Endothelial cell of umbilical vein (primary cell): ENCODE results near the gene GNAS. TPM values are rescaled to one million over a fixed set of nuclear protein-coding genes. Genes with fewer than 3 reads are reported as not detected.

Experiments
- BruUV-seq: library from RNA; stranded (reverse); fragments of 400-500 nt; replicated peaks from 2 replicates; lab custom pipeline; 2021; lab: Mats Ljungman, UMichigan
- CTCF ChIA-PET: fragments of 300-600, 350-600 bp; sonication (Branson Sonifier 250); formaldehyde crosslinking; loops from one replicate; lab custom pipeline; 2021; ENCODE audit warnings: antibody characterized with exemption, inconsistent platforms; lab: Charles Lee
- POLR2A ChIA-PET: fragments of 300-600, 350-600 bp; sonication (Branson Sonifier 250); formaldehyde crosslinking; loops from one replicate; lab custom pipeline; 2021; ENCODE audit warnings: antibody characterized with exemption, inconsistent platforms; lab: Charles Lee
- DNase-seq: peaks from one replicate; pipeline ENCODE4 v3.0.0-alpha.2; 2011; ENCODE audit warnings: low read depth, low spot score
- FAIRE-seq: peaks from 2 replicates; lab custom pipeline; 2011; peaks lifted over from hg19 to GRCh38; lab: Jason Lieb, UNC
- H2AFZ ChIP-seq: 2 replicates; pipeline ENCODE4 v1.6.0; 2012; ENCODE audit warnings: low read depth, low read length, control low read depth, inconsistent platforms
- H3K27ac ChIP-seq: 2 replicates; pipeline ENCODE4 v1.5.1; 2011; ENCODE audit warnings: low read depth, mild to moderate bottlenecking, control low read depth, low read length, moderate library complexity; ENCODE audit not compliant: insufficient read depth
- H3K27me3 ChIP-seq, 2 experiments: 2 replicates each; pipeline versions ENCODE4 v1.6.0 to v1.6.1; 2011; ENCODE audit warnings: low read length in 2 of 2, mixed read lengths in 1 of 2; ENCODE audit not compliant: control insufficient read depth in 2 of 2, insufficient read depth in 2 of 2
- H3K36me3 ChIP-seq, 2 experiments: 2 replicates in 1 of 2; 3 replicates in 1 of 2; pipeline ENCODE4 v1.5.1; 2011; ENCODE audit warnings: low read length in 2 of 2, mild to moderate bottlenecking in 1 of 2, moderate library complexity in 1 of 2; ENCODE audit not compliant: control insufficient read depth in 2 of 2, insufficient read depth in 2 of 2; ENCODE audit errors: extremely low read depth in 1 of 2
- H3K4me1 ChIP-seq: 3 replicates; pipeline ENCODE4 v1.5.1; 2011; ENCODE audit warnings: mild to moderate bottlenecking, low read length; ENCODE audit not compliant: control insufficient read depth, insufficient read depth; ENCODE audit errors: extremely low read depth
- H3K4me2 ChIP-seq: 2 replicates; pipeline ENCODE4 v1.6.1; 2011; ENCODE audit warnings: low read length, control low read depth, mixed read lengths; ENCODE audit not compliant: insufficient read depth
- H3K4me3 ChIP-seq, 3 experiments: fragments of 200-600 bp in 1 of 3; sonication (generic), shearing (Covaris generic) in 1 of 3; replicated peaks in 1 of 3; 2 replicates each; pipeline ENCODE4 v1.5.1; 2011 to 2016; ENCODE audit warnings: control low read depth in 3 of 3, low read length in 3 of 3, mild to moderate bottlenecking in 2 of 3, inconsistent platforms in 1 of 3, low read depth in 1 of 3, moderate library complexity in 1 of 3; ENCODE audit not compliant: insufficient read depth in 1 of 3
- H3K79me2 ChIP-seq: 2 replicates; pipeline ENCODE4 v1.6.0; 2012; ENCODE audit warnings: low read length, inconsistent platforms; ENCODE audit not compliant: control insufficient read depth, insufficient read depth
- H3K9ac ChIP-seq: replicated peaks from 2 replicates; pipeline ENCODE3; 2011; ENCODE audit warnings: low read length, control low read depth; ENCODE audit not compliant: insufficient read depth; ENCODE audit errors: extremely low read depth
- H3K9me1 ChIP-seq: replicated peaks from 3 replicates; pipeline ENCODE4 v1.6.0; 2011; ENCODE audit warnings: mild to moderate bottlenecking, low read length; ENCODE audit not compliant: control insufficient read depth, insufficient read depth; ENCODE audit errors: extremely low read depth
- H3K9me3 ChIP-seq: replicated peaks from 2 replicates; pipeline ENCODE4 v1.5.1; 2012; ENCODE audit warnings: low read length, inconsistent platforms; ENCODE audit not compliant: control insufficient read depth, insufficient read depth
- H4K20me1 ChIP-seq: replicated peaks from 2 replicates; pipeline ENCODE3; 2011; ENCODE audit warnings: mild to moderate bottlenecking, low read length; ENCODE audit not compliant: control insufficient read depth, insufficient read depth; ENCODE audit errors: extremely low read depth
- EZH2 ChIP-seq: IDR thresholded peaks from 2 replicates; pipeline ENCODE4 v1.6.1; 2012; ENCODE audit warnings: borderline replicate concordance, low read depth, mild to moderate bottlenecking, moderate library complexity, low read length, inconsistent platforms; ENCODE audit not compliant: severe bottlenecking
- FOS ChIP-seq: IDR thresholded peaks from 2 replicates; pipeline ENCODE4 v1.6.1; 2011; ENCODE audit warnings: mild to moderate bottlenecking, low read length, moderate library complexity, borderline replicate concordance; ENCODE audit not compliant: insufficient read depth
- GATA2 ChIP-seq: IDR thresholded peaks from 2 replicates; pipeline ENCODE4 v1.7.0; 2011; ENCODE audit warnings: low read depth, mild to moderate bottlenecking, moderate library complexity, mixed read lengths, low read length; ENCODE audit not compliant: insufficient read length, insufficient read depth
- JUN ChIP-seq: IDR thresholded peaks from 2 replicates; pipeline ENCODE4 v1.6.1; 2011; ENCODE audit warnings: borderline replicate concordance, low read depth; ENCODE audit not compliant: insufficient read length, insufficient read depth
- MYC ChIP-seq: IDR thresholded peaks from one replicate; pipeline ENCODE4 v1.6.1; 2011; ENCODE audit warnings: mild to moderate bottlenecking, low read depth, low read length
- POLR2A ChIP-seq: IDR thresholded peaks from 2 replicates; pipeline ENCODE4 v1.6.1; 2012; ENCODE audit warnings: low read depth, mild to moderate bottlenecking, control low read depth, low read length
- POLR2AphosphoS5 ChIP-seq: IDR thresholded peaks from 2 replicates; pipeline ENCODE4 v1.6.1; 2012; ENCODE audit warnings: low read depth, mild to moderate bottlenecking, control low read depth, low read length, moderate library complexity; ENCODE audit not compliant: insufficient read depth
- dilution Hi-C: fragments of 300-500 bp; cut with MboI; formaldehyde crosslinking; loops from one replicate; pipeline ENCODE4 v1.15.0; 2019; ENCODE audit warnings: low sequenced_read_pairs; ENCODE audit not compliant: extremely low pct_ligation_motif_present
- intact Hi-C: fragments of 100-400 bp; cut with micrococcal nuclease; formaldehyde crosslinking; loops from one replicate; pipeline ENCODE4 v1.10.0; 2022
- polyA plus RNA-seq, 4 experiments: library from polyadenylated mRNA; depleted of rRNA in 3 of 4; stranded (reverse) in 3 of 4; unstranded in 1 of 4; fragments of >200 nt; gene quantifications; 2 replicates each; pipeline versions ENCODE4 v1.2.1 to v1.2.3, GENCODE V29; 2011 to 2012; ENCODE audit warnings: missing spikeins in 1 of 4
- total RNA-seq: library from RNA; stranded (reverse); gene quantifications from 2 replicates; pipeline ENCODE4 v1.2.3, GENCODE V29; 2021
- TF ChIP-seq, protein P1 (sequence below), 2 donors: IDR thresholded peaks; 1 replicate in 1 of 2; 2 replicates in 1 of 2; pipeline ENCODE4 v1.5.1; 2011; ENCODE audit warnings: low read length in 2 of 2, mild to moderate bottlenecking in 2 of 2, moderate library complexity in 2 of 2, control low read depth in 1 of 2, inconsistent platforms in 1 of 2, low read depth in 1 of 2; ENCODE audit not compliant: insufficient read depth in 1 of 2; ENCODE audit errors: extremely low read depth in 1 of 2
- TF ChIP-seq, protein P2 (sequence below): IDR thresholded peaks from 2 replicates; pipeline ENCODE4 v1.6.1; 2011; ENCODE audit not compliant: insufficient read depth, insufficient read length

The GNAS gene
- total and polyA plus RNA-seq, 2 donors (not counting 3 experiments of a cell fraction or from before 2014, with no cell fraction given) = 1,141 to 1,882 TPM

DNA sequence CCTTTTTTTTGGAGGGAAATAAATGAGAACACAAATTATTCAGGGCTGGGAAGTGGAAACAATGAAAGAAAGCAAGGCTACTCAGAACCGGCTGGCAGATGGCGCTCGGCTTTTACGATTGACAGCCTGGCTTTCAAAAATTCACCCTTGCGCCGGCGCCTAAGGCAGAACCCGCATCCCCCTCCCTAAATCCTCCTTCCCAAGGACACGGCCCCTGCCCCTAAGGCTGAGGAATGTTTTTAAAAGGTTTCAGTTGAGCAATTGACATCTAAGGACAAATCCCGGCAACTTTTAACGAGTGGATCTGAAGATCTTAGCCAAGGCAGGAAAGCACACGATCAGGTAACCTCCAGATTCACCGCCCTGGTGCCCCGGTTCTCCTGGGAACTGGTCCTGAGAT, 16.3 kb downstream of the GNAS start:
- H2AFZ ChIP-seq = no peak overlapping the region
- no peaks in the 10 kb centered on the region for H4K20me1 ChIP-seq
- no peak overlapping the region for H3K27ac ChIP-seq
- BruUV-seq = no TSS peak
- no peak for FAIRE-seq
- ChIA-PET POLR2A (no interaction called here), CTCF (interaction anchor here (0.7 to 6.8 kb wide), 7 partner anchors 8 to 627 kb away, joined by 3 to 92 read pairs (median 22); no protein-coding TSS in a partner anchor)
- no peak overlapping the region for H3K4me2 ChIP-seq
- no peaks in the 10 kb centered on the region for H3K79me2 ChIP-seq
- H3K4me1 ChIP-seq = peaks cover 12% of the 10 kb centered on the region
- no peak for DNase-seq
- H3K4me3 ChIP-seq = no peak overlapping the region
- no peaks in the 10 kb centered on the region for H3K9me1 ChIP-seq
- H3K9ac ChIP-seq = no peak overlapping the region
- peaks cover 12 to 16% of the 10 kb centered on the region in 2 experiments for H3K27me3 ChIP-seq
- intact Hi-C loops = no loop called here
- H3K36me3 ChIP-seq = no peaks in the 10 kb centered on the region
- H3K9me3 ChIP-seq = no peaks in the 10 kb centered on the region
- dilution Hi-C loops = no loop called here
- TF ChIP-seq GATA2 (no peak), POLR2A (no peak), POLR2AphosphoS5 (no peak)
- TF ChIP-seq, protein P1, sequence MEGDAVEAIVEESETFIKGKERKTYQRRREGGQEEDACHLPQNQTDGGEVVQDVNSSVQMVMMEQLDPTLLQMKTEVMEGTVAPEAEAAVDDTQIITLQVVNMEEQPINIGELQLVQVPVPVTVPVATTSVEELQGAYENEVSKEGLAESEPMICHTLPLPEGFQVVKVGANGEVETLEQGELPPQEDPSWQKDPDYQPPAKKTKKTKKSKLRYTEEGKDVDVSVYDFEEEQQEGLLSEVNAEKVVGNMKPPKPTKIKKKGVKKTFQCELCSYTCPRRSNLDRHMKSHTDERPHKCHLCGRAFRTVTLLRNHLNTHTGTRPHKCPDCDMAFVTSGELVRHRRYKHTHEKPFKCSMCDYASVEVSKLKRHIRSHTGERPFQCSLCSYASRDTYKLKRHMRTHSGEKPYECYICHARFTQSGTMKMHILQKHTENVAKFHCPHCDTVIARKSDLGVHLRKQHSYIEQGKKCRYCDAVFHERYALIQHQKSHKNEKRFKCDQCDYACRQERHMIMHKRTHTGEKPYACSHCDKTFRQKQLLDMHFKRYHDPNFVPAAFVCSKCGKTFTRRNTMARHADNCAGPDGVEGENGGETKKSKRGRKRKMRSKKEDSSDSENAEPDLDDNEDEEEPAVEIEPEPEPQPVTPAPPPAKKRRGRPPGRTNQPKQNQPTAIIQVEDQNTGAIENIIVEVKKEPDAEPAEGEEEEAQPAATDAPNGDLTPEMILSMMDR (IDR thresholded peaks at IDR 0.05; ENCODE audit: extremely low read depth in 1 of 2, insufficient read depth in 1 of 2, low read depth in 1 of 2, low read length in 2 of 2) = peak in 1 of 2 donors; percentile 25

DNA sequence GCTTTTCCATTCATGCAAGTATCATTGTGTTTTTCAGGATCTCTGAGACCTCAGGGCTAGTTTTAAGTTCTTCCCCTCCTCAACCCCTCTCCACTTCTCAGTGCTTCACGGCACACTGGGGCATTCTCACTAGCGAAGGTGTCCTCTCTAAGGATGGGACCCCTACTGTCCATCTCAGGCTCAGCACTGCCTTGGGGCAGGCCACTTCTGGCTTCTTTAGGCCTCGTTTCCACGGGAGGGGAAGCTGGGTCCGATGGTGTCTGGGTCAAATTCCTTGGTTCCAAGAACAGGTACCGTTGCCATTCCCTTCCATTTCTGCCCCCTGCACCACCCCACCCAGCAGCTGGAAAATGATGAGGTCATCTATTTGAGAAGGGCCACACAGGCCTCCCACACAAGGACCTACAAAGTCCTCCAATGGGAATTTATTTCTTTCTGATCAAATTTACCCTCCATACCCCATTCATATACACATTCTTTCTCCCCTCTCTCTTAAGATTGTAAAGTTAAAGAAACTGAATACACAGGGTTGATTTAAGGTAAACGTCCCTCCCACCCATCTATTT, 17.2 kb downstream of the GNAS start:
- no peak for TF ChIP-seq JUN
- no peak for TF ChIP-seq FOS
- no peak for TF ChIP-seq POLR2AphosphoS5
- TF ChIP-seq, protein P1 (IDR thresholded peaks at IDR 0.05; ENCODE audit: extremely low read depth in 1 of 2, insufficient read depth in 1 of 2, low read depth in 1 of 2, low read length in 2 of 2) = no peak
- TF ChIP-seq POLR2A = no peak
- TF ChIP-seq MYC = no peak
- no peak for TF ChIP-seq GATA2
- TF ChIP-seq EZH2 = no peak
- TF ChIP-seq, protein P2, sequence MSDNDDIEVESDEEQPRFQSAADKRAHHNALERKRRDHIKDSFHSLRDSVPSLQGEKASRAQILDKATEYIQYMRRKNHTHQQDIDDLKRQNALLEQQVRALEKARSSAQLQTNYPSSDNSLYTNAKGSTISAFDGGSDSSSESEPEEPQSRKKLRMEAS = no peak
- Histone ChIP-seq H3K4me2 (no peak overlapping the region), H3K9me1 (no peaks in the 10 kb centered on the region), H3K79me2 (no peaks in the 10 kb centered on the region), H3K27me3 (peaks cover 12 to 15% of the 10 kb centered on the region in 2 experiments), H3K36me3 (no peaks in the 10 kb centered on the region), H3K4me1 (peaks cover 13% of the 10 kb centered on the region), H2AFZ (no peak overlapping the region), H3K4me3 (no peak overlapping the region), H4K20me1 (no peaks in the 10 kb centered on the region), H3K9me3 (no peaks in the 10 kb centered on the region), H3K9ac (no peak overlapping the region), H3K27ac (no peak overlapping the region)
- BruUV-seq = no TSS peak
- no peak for DNase-seq
- dilution Hi-C loops (no loop called here), intact Hi-C loops (loop anchor here (1.0 to 2.0 kb wide), 11 partner anchors 12 to 627 kb away; partner anchors contain the start of gene NELFCD)
- FAIRE-seq = no peak
- POLR2A ChIA-PET = no interaction called here
- CTCF ChIA-PET = interaction anchor here (0.6 to 5.1 kb wide), 35 partner anchors 10 to 626 kb away, joined by 3 to 92 read pairs (median 5); partner anchors contain the start of genes ATP5F1E, GNAS, NELFCD and STX16
